Adipose tissue (tissue), 3 donors: ENCODE results near the gene SESN1. TPM values are rescaled to one million over a fixed set of nuclear protein-coding genes. Genes with fewer than 3 reads are reported as not detected.
"Not testable (repeated sequence)": the region's sequence is repeated elsewhere in the genome, so short reads cannot be mapped to it uniquely, and the experiment has no call there.

Experiments used
- H3K27ac ChIP-seq: one replicate; pipeline ENCODE4 v1.5.1; 2013; ENCODE audit warnings: low read depth, low read length
- WGBS, 3 donors: extraction: QIAGEN DNeasy Blood & Tissue Kit; methylation state at CpG; one replicate each; pipeline ENCODE4 v1.1.7; 2013; 5-methylcytosine and 5-hydroxymethylcytosine counted together
- polyA plus RNA-seq, 3 donors: library from polyadenylated mRNA; stranded (reverse); fragments of 200-250 nt; gene quantifications; one replicate each; pipeline ENCODE4 v1.2.3, GENCODE V29; 2013
- donor health status: healthy with polysubstance abuse.
- donor health status: Bipolar disorder and iron deficiency.
- donor health status: healthy.

Gene SESN1
- polyA plus RNA-seq, 3 donors, result 15.9 to 61.6 (median 19.5) TPM

- 94 to 95% (median 94%) methylated on average over 5 of the region's 5 CpGs for WGBS, 3 donors
- H3K27ac ChIP-seq, result no peak overlapping the region
Measured at GRCh38 chr6:108988765-108989164, 105.9 kb downstream of the SESN1 start.

DNA sequence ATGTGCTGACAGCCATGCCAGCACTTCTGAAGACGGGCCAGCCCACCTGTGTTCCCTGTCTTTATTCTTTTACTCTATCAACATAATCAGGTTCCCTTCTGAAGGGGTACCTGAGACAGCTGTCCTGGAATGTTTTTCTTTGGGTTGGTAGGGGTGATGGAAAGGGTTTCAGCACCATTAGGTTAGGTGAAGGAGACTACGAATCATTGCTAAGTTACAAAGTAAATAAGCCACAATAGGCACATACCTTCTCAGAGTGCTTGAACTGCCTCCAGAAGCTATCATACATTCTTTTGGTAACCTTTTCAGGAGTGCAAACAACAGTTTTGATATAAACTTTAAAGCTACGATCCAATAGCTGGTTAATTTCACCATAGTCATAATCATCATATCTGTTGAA, 106.3 kb downstream of the SESN1 start:
- WGBS, 3 donors, result 44 to 94% (median 89%) methylated on average over 3 of the region's 3 CpGs
- H3K27ac ChIP-seq, result no peak overlapping the region

GRCh38 chr6:108987156-108987555, 107.5 kb downstream of the SESN1 start:
- no peak overlapping the region for H3K27ac ChIP-seq

- H3K27ac ChIP-seq, result no peak overlapping the region
Measured at GRCh38 chr6:108985301-108985700, 109.3 kb downstream of the SESN1 start.

DNA sequence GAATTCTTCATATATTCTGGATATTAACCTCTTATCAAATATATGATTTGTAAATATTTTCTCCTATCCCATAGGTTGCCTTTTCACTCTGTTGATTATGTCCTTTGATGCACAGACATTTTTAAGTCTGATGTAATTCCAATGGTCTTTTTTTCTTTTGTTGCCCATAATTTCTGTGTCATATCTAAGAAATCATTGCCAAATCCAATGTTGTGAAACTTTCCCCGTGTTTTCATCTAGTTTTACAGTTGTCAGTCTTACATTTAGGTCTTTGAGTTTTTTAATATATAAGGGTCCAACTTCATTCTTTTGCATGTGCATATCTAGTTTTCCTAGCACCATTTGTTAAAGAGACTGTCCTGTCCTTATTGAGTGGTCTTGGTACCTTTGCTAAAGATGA, 111.5 kb downstream of the SESN1 start:
- WGBS, 3 donors, result 40 to 76% (median 49%) methylated on average over 1 of the region's 1 CpG
- H3K27ac ChIP-seq, result no peak overlapping the region

DNA sequence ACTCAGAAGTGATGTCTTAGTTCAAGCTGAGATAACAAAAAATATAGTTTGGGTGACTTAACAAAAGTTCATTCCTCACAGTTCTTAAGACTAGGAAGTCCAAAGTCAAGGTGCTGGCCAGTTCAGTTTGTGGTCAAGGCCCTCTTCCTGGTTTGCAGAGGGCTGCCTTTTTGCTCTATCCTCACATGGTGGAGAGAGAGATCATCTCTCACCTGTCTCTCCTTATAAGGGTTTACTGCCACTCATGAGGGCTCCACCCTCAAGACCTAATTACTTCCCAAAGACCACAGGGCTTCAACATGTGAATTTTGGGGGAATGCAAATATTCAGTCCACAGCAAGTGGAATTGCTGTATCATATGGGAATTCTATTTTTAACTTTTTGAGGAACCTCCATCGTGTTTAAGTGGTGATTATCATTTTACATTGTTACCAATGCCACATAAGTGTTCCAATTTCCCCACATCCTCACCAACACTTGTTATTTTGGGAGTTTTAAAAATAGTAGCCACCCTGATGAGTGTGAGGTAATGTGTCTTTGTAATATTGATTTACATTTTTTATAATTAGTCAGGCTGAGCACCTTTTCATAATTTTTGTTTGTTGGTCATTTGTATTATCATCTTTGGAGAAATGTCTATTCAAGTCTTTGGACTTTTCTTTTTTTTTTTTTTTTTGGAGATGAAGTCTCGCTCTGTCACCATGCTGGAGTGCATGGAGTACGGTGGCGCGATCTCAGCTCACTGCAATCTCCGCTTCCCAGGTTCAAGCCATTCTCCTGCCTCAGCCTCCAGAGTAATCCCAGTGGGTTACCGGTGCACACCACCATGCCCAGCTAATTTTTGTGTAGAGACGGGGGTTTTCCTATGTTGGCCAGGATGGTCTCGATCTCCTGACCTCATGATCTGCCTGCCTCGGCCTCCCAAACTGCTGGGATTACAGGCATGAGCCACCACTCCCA, 112.2 kb downstream of the SESN1 start:
- 85 to 95% (median 86%) methylated on average over 10 of the region's 10 CpGs for WGBS, 3 donors
- no peak overlapping the region for H3K27ac ChIP-seq

GRCh38 chr6:108978638-108979037, 116.0 kb downstream of the SESN1 start:
- 96 to 100% (median 96%) methylated on average over 1 of the region's 1 CpG for WGBS, 3 donors
- not testable (repeated sequence) for H3K27ac ChIP-seq

GRCh38 chr6:108974201-108974600, 120.4 kb downstream of the SESN1 start:
- no peak overlapping the region for H3K27ac ChIP-seq
- 96 to 100% (median 98%) methylated on average over 1 of the region's 1 CpG for WGBS, 3 donors

DNA sequence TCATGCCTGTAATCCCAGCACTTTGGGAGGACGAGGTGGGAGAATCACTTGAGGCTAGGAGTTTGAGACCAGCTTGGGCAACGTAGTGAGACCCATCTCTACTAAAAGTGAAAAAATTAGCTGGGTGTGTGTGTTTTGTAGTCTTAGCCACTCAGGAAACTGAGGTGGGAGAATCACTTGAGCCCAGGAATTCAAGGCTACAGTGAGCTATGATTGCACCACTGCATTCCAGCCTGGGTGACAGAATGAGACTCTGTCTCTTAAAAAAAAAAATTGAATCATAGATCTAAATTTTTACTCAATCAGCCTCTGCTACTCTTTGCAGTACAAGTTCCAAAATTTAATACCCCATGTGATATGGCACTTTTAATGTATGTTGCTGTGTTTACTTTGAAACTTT, 124.9 kb downstream of the SESN1 start:
- H3K27ac ChIP-seq, result no peak overlapping the region
- WGBS, 3 donors, result 87 to 89% (median 88%) methylated on average over 2 of the region's 2 CpGs

DNA sequence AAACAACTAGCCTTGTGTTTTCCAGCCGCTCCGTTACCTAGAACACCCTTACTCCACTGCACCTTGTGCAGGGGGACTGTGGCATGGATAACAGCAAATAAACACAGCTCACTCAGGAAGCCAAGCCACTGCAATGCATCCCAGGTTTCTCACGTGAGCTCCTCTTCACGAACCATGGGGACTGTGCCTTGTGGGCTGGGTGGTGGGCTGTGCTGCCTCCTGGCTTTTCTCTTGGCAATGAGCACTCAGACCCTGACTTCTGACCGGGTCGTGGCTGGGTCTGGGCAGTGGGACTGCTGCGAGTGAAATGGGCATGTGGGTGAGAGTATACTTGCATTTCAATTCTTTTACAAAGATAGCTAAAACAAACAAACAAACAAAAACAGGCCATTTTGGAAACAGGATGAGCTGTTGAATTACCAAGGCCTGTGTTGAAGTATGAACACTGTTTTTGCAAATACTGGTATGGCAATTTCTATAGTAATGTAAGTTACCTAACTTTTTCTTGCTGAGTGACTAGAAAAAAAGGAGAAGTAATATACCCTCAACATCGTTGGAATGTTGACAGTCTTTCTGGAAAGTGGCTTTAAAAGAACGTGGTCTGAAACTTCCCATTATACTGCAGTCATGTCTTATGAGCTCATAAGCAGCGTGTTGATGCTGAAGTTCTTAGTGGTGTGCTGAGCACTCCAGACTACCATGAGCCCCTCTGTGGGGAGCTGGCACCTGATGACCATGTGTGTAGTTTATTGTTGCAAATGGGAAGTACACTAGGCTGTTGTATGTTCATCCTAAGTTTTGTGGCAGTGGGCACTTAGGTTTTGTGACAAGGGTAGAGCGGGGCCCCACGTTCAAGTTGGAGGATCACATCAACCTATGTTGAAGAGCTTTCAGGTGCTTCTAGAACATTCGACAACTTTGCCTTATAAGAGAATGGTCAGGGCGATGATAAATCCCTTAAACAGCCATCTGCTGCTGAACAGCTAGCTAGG, 126.0 kb downstream of the SESN1 start:
- no peak overlapping the region for H3K27ac ChIP-seq
- 70 to 87% (median 79%) methylated on average over 14 of the region's 14 CpGs for WGBS, 3 donors

DNA sequence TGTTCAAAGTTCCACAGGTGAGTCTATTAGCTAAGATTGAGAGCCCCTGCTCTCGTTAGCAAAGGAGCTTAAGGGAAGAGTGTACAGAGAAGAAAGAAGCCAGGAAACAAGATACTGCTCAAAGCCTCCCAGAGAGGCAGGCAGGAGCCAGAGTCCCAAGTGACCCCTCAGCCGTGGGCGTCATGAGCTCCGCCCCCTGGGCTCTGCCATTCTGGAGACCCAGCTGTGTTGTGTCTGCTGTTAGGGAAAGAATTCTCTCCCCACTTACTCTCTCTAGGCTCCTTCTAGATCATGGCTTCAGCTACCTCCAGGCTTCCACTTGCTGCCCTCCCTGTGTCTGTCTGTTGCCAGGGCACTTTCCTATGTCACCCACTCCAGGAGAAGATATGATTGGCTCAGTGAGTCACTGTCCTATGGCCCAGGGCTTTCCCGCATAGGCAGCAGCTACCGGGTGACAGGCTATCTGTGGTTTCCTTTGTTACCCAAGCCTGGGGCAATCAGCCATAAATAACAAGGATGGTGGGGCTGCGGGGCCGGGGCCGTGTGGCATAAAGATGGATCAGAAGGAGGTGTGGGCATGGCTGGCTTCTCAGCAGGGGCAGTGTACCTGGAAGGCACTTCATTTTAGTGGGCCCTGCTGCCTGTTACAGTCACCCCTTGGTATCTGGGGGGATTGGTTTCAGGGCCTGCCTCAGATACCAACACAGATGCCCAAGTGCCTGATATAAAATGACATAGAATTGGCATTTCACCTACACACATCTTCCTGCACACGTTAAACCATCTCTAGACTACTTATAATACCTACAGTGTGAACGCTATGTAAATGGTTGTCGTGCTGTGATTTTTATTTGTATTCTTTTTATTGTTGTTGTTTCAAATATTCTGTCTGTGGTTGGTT, 127.5 kb downstream of the SESN1 start:
- H3K27ac ChIP-seq, result no peak overlapping the region
- WGBS, 3 donors, result 48 to 81% (median 51%) methylated on average over 12 of the region's 12 CpGs

DNA sequence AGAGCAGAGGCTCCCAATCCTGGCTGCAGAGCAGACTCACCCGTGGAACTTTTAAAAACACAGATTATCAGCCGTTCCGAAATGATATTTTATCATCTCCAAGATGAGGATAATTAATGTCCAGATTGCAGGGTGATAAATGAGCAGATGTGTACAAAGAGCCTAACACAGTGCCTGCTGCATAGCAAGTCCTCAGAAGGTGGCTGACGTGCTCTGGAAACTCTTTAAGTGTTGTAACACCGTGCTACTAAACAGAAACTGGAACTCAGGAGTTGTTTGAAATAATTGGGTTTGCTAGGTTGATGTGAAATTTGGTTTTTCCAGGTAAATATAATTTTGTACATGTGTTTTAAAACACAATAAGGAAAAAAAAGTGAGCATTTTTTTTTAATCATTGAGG, 128.4 kb downstream of the SESN1 start:
- WGBS, 3 donors, result 81 to 89% (median 85%) methylated on average over 5 of the region's 5 CpGs
- H3K27ac ChIP-seq, result no peak overlapping the region

DNA sequence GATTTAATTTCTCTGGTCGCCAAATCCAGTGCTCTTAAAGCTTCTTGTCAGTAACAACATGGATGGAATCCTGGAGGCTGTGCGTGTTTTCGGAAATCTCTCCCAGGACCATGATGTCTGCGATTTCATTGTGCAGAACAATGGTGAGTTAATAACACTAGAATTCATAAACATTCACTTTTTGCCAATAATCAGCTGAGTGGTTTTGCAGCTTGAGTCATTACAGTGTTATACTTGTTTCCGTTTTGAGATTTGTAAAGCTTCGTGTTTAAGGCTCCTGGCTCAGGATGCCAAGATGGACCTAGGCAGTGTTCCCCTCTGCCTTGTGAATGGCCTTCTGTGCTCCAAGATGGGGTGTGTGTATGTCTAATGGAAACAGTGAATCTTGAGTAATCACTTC, 132.7 kb downstream of the SESN1 start:
- WGBS, 3 donors, result 70 to 87% (median 72%) methylated on average over 6 of the region's 6 CpGs
- H3K27ac ChIP-seq, result no peak overlapping the region

GRCh38 chr6:108961077-108961476, 133.6 kb downstream of the SESN1 start:
- WGBS, 3 donors, result 92 to 98% (median 98%) methylated on average over 14 of the region's 14 CpGs
- no peak overlapping the region for H3K27ac ChIP-seq

DNA sequence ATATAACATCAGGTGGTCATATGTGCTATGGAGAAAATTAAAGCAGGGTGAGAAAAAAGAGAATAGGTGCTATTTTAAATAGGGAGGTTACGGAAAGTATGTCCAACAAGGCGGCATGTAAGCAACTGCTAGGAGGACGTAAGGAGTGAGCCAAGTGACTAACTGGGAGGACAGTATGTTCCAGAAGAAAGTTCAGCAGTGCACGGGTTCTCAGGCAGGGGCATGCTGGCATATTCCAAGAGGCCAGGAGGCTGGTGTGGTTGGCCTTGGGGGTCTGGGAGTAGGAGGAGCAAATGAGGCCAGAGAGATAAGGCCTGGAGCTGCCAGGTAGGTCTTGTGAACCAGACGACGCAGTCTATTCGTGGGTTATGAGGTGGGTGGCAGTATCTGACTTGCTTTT, 134.0 kb downstream of the SESN1 start:
- 81 to 90% (median 82%) methylated on average over 7 of the region's 7 CpGs for WGBS, 3 donors
- no peak overlapping the region for H3K27ac ChIP-seq

DNA sequence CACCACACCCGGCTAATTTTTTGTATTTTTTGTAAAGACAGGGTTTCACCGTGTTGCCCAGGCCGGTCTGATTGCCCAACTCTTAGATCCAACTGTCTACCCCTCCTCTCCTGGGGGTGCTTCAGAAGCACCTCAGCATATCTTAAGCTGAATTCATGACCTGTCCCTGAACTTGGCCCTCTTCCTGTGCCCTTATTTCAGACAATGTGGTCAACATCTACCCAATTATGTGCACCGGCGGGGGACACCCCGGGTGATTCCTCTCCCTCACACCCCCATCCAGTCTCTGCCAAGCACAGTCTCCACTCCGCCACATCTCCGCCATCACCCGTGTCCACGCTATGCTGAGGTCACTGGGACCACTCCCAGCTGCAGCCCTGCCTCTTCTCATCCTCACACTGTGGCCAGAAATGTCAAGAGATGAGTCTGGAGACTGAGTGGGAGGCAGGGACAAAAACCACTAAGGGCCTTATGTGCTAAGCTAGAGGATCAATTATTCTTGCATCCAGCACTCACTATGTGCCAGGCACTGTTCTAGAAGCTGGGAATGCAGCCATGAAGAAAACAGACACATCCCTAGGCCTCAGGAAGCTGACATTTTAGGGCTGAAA, 134.6 kb downstream of the SESN1 start:
- WGBS, 3 donors, result 59 to 85% (median 64%) methylated on average over 10 of the region's 10 CpGs
- no peak overlapping the region for H3K27ac ChIP-seq

DNA sequence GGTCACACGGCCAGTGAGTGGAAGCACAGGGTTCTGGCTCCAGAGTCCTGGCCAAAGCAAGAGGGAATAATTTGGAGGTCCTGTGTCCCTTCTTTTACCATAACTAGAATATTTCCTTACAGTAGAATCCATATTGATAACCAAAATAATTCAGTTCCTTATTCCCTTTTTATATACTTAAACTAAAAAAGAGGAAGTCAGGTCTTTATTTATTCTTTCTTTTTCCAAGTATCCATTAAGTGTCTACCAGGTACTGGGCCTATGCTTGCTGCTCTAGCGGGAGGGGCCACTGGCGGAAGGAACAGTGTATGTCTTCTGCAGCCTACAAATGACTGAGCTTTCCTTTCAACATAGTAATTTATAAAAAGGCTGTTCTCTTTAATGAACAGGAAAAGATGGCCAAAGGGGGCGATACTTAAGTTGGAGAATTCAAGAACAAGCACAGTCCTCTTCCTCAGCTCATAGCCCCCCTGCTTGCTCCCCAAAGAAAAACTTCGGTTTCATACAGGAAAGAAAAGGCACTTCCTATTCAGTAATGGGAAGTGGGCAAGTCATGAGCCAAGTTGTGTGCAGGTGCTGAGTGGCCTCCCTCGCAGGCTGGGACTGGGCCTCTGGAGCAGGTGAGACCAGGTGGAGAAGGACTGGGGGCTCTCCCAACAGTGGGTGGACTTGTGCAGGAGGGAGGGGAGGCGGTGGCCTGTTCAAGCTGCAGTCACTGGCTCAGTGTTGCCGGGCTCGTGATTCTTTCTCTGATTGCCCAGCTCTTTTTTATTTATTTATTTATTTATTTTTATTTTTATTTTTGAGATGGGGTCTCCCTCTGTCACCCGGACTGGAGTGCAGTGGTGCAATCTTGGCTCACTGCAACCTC, 135.5 kb downstream of the SESN1 start:
- 65 to 86% (median 68%) methylated on average over 10 of the region's 10 CpGs for WGBS, 3 donors
- H3K27ac ChIP-seq, result no peak overlapping the region
